ENCODE results near the gene TRIM67. TPM values are rescaled to one million over a fixed set of nuclear protein-coding genes. Genes with fewer than 3 reads are reported as not detected.

Gene TRIM67
- total and polyA plus RNA-seq, 12 donors: 0.06 to 1.5 (median 0.31) TPM

- intact Hi-C loops (cut with DNase I): no loop called here
- TF ChIP-seq, protein P1, sequence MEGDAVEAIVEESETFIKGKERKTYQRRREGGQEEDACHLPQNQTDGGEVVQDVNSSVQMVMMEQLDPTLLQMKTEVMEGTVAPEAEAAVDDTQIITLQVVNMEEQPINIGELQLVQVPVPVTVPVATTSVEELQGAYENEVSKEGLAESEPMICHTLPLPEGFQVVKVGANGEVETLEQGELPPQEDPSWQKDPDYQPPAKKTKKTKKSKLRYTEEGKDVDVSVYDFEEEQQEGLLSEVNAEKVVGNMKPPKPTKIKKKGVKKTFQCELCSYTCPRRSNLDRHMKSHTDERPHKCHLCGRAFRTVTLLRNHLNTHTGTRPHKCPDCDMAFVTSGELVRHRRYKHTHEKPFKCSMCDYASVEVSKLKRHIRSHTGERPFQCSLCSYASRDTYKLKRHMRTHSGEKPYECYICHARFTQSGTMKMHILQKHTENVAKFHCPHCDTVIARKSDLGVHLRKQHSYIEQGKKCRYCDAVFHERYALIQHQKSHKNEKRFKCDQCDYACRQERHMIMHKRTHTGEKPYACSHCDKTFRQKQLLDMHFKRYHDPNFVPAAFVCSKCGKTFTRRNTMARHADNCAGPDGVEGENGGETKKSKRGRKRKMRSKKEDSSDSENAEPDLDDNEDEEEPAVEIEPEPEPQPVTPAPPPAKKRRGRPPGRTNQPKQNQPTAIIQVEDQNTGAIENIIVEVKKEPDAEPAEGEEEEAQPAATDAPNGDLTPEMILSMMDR (IDR thresholded peaks at IDR 0.05): no peak
- no peak for TF ChIP-seq POLR2A (IDR thresholded peaks at IDR 0.05)
- Histone ChIP-seq H3K27me3 (no peaks in the 10 kb centered on the region), H3K4me1 (replicated peaks in 1 of 2) (peaks cover 0 to 11% of the 10 kb centered on the region in 2 donors), H3K36me3 (replicated peaks in 1 of 2) (no peaks in the 10 kb centered on the region), H3K9me3 (replicated peaks in 1 of 3) (no peaks in the 10 kb centered on the region), H3K27ac (peak overlapping the region in 2 of 5 donors; percentile 2 to 16), H3K4me3 (no peak overlapping the region)
- WGBS, 4 donors: 97 to 100% (median 98%) methylated on average over 7 of the region's 7 CpGs
- DNase-seq: no peak
These were observed 38.0 kb downstream of the TRIM67 start for GRCh38 chr1:231199868-231200267.

- TF ChIP-seq, protein P1 (IDR thresholded peaks at IDR 0.05): no peak
- TF ChIP-seq POLR2A (IDR thresholded peaks at IDR 0.05): no peak
- H3K4me3 ChIP-seq: no peak overlapping the region
- 25 to 45% (median 34%) methylated on average over 6 to 8 of the region's 8 CpGs for WGBS, 4 donors
- H3K4me1 ChIP-seq (replicated peaks in 1 of 2): peaks cover 0 to 11% of the 10 kb centered on the region in 2 donors
- H3K27ac ChIP-seq: peak overlapping the region in 2 of 5 donors; percentile 2 to 16
- H3K27me3 ChIP-seq: no peaks in the 10 kb centered on the region
- intact Hi-C loops (cut with DNase I): no loop called here
- peak; percentile 53 to 87 (median 83) for DNase-seq
- no peaks in the 10 kb centered on the region for H3K9me3 ChIP-seq (replicated peaks in 1 of 3)
- no peaks in the 10 kb centered on the region for H3K36me3 ChIP-seq (replicated peaks in 1 of 2)
These were observed 38.7 kb downstream of the TRIM67 start for GRCh38 chr1:231200388-231201031.

DNA sequence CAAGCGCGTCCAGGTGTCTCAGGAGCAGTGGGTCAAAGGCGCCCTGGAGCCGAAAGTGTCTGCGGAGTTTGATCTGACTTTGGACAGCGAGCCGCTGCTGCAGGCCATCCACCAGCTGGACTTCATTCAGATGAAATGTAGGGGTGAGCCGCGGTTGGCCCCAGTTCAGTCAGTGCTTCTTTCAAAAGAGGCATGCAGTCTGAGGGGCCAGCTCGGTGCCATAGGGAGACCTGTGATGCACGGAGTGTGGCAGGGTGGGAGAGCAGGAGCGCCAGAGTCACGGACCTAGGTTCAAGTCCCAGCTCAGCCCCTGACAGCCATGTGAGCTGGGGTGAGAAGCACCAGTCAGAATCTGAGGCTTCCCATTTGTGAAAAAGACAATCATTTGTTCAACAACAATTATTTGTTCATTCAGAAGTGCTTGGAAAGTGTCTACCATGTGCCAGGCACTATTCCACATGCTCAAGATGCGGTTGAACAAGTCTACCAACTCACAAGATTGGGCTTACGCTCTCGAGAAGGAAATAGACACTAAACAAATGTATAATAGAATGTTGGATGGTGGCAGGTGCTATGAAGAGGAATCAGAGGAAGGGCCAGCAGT lies 39.6 kb downstream of the TRIM67 start:
- TF ChIP-seq, protein P1 (IDR thresholded peaks at IDR 0.05): no peak
- TF ChIP-seq POLR2A (IDR thresholded peaks at IDR 0.05): no peak
- 84 to 89% (median 87%) methylated on average over 11 to 16 of the region's 16 CpGs for WGBS, 4 donors
- H3K27ac ChIP-seq: no peak overlapping the region
- H3K4me1 ChIP-seq (replicated peaks in 1 of 2): peaks cover 0 to 11% of the 10 kb centered on the region in 2 donors
- intact Hi-C loops (cut with DNase I): no loop called here
- no peaks in the 10 kb centered on the region for H3K27me3 ChIP-seq
- H3K9me3 ChIP-seq (replicated peaks in 1 of 3): no peaks in the 10 kb centered on the region
- H3K4me3 ChIP-seq: no peak overlapping the region
- no peak for DNase-seq
- no peaks in the 10 kb centered on the region for H3K36me3 ChIP-seq (replicated peaks in 1 of 2)

DNA sequence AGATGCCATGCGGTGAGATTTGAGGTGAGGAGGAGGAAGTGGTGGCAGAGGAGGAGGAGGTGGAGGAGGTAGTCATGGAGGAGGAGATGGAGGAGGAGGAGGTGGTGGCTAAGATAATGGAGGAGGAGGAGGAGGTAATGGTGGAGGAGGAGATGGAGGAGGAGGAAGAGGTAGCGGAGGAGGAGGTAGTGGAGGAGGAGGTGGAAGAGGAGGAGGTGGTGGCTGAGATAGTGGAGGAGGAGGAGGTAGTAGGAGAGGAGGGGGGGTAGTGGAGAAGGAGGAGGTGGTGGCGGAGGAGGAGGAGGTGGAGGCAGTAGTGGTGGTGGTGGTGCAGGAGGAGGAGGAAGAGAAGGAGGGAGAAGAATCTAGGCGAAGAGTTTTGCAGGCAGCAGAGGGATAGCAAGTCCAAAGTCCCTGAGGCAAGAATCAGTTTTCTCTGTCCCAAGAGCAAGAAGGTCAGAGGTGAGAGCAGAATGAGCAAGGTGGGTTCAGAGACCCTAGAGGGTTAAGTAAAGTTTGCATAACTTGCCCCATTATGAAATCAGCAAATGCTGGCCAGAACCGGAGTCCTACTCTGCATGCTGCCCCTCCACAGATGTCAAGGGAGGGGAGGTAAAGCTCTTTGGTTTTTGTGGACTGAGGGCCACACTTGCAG lies 40.2 kb downstream of the TRIM67 start:
- H3K27ac ChIP-seq: no peak overlapping the region
- TF ChIP-seq, protein P1 (IDR thresholded peaks at IDR 0.05): no peak
- no peak for TF ChIP-seq POLR2A (IDR thresholded peaks at IDR 0.05)
- 74 to 82% (median 77%) methylated on average over 5 of the region's 5 CpGs for WGBS, 4 donors
- intact Hi-C loops (cut with DNase I): no loop called here
- H3K4me1 ChIP-seq (replicated peaks in 1 of 2): peaks cover 0 to 11% of the 10 kb centered on the region in 2 donors
- H3K9me3 ChIP-seq (replicated peaks in 1 of 3): no peaks in the 10 kb centered on the region
- no peak for DNase-seq
- H3K4me3 ChIP-seq: no peak overlapping the region
- H3K36me3 ChIP-seq (replicated peaks in 1 of 2): no peaks in the 10 kb centered on the region
- H3K27me3 ChIP-seq: no peaks in the 10 kb centered on the region
